Measurements from ENCODE around the gene TOR1AIP2. TPM values are rescaled to one million over a fixed set of nuclear protein-coding genes. Genes with fewer than 3 reads are reported as not detected.

TOR1AIP2 gene
- total and polyA plus RNA-seq, 10 donors = 4.6 to 77.4 (median 58.1) TPM

- peaks cover 0 to 6% (median 5%) of the 10 kb centered on the region in 6 donors for H3K4me1 ChIP-seq
- peaks cover 0 to 13% (median 0%) of the 10 kb centered on the region in 7 donors for H3K27me3 ChIP-seq (replicated peaks in 1 of 7)
- intact Hi-C loops (cut with DNase I; ENCODE audit: low total_unique reads) = no loop called here
- H3K9me3 ChIP-seq = no peaks in the 10 kb centered on the region
- no peak overlapping the region for H3K4me3 ChIP-seq
- H3K27ac ChIP-seq = no peak overlapping the region
- peak; percentile 14 for DNase-seq
- WGBS, 5 donors = 73 to 97% (median 91%) methylated on average over 1 of the region's 1 CpG
- no peaks in the 10 kb centered on the region for H3K36me3 ChIP-seq
- TF ChIP-seq POLR2A (IDR thresholded peaks at IDR 0.05) (no peak), POLR2AphosphoS5 (IDR thresholded peaks at IDR 0.05) (no peak), CTCF (IDR thresholded peaks at IDR 0.05 in 8 of 11, conservative IDR thresholded peaks at IDR 0.05 in 3 of 11) (no peak)
These were observed 69.1 kb downstream of the TOR1AIP2 start for GRCh38 chr1:179808503-179808902.

GRCh38 chr1:179807691-179808485 is 69.7 kb downstream of the TOR1AIP2 start:
- H3K27ac ChIP-seq = no peak overlapping the region
- H3K4me3 ChIP-seq = no peak overlapping the region
- 88 to 94% (median 89%) methylated on average over 8 to 11 of the region's 11 CpGs for WGBS, 5 donors
- peak; percentile 62 for DNase-seq
- peaks cover 0 to 13% (median 0%) of the 10 kb centered on the region in 7 donors for H3K27me3 ChIP-seq (replicated peaks in 1 of 7)
- no peak for TF ChIP-seq POLR2A (IDR thresholded peaks at IDR 0.05)
- TF ChIP-seq CTCF (IDR thresholded peaks at IDR 0.05 in 8 of 11, conservative IDR thresholded peaks at IDR 0.05 in 3 of 11) = no peak
- no peak for TF ChIP-seq POLR2AphosphoS5 (IDR thresholded peaks at IDR 0.05)
- intact Hi-C loops (cut with DNase I; ENCODE audit: low total_unique reads) = no loop called here
- H3K4me1 ChIP-seq = peaks cover 0 to 6% (median 5%) of the 10 kb centered on the region in 6 donors
- no peaks in the 10 kb centered on the region for H3K36me3 ChIP-seq
- no peaks in the 10 kb centered on the region for H3K9me3 ChIP-seq

- DNase-seq = peak; percentile 64
- no peaks in the 10 kb centered on the region for H3K9me3 ChIP-seq
- no peak overlapping the region for H3K4me3 ChIP-seq
- peaks cover 0 to 12% (median 0%) of the 10 kb centered on the region in 7 donors for H3K27me3 ChIP-seq (replicated peaks in 1 of 7)
- no peak overlapping the region for H3K27ac ChIP-seq
- H3K4me1 ChIP-seq = peaks cover 0 to 6% (median 5%) of the 10 kb centered on the region in 6 donors
- no peak for TF ChIP-seq CTCF (IDR thresholded peaks at IDR 0.05 in 8 of 11, conservative IDR thresholded peaks at IDR 0.05 in 3 of 11)
- no peak for TF ChIP-seq POLR2A (IDR thresholded peaks at IDR 0.05)
- no peaks in the 10 kb centered on the region for H3K36me3 ChIP-seq
- WGBS, 5 donors = 73 to 89% (median 82%) methylated on average over 6 to 9 of the region's 9 CpGs
- intact Hi-C loops (cut with DNase I; ENCODE audit: low total_unique reads) = no loop called here
These were observed 70.3 kb downstream of the TOR1AIP2 start for GRCh38 chr1:179807291-179807690.

GRCh38 chr1:179806333-179806732 is 71.3 kb downstream of the TOR1AIP2 start:
- intact Hi-C loops (cut with DNase I; ENCODE audit: low total_unique reads) = no loop called here
- DNase-seq = peak; percentile 60
- 62 to 78% (median 73%) methylated on average over 4 of the region's 4 CpGs for WGBS, 5 donors
- TF ChIP-seq POLR2AphosphoS5 (IDR thresholded peaks at IDR 0.05) (no peak), CTCF (IDR thresholded peaks at IDR 0.05 in 8 of 11, conservative IDR thresholded peaks at IDR 0.05 in 3 of 11) (no peak), POLR2A (IDR thresholded peaks at IDR 0.05) (no peak)
- Histone ChIP-seq H3K4me3 (no peak overlapping the region), H3K27ac (no peak overlapping the region), H3K9me3 (no peaks in the 10 kb centered on the region), H3K36me3 (no peaks in the 10 kb centered on the region), H3K27me3 (replicated peaks in 1 of 7) (peaks cover 0 to 6% (median 0%) of the 10 kb centered on the region in 7 donors), H3K4me1 (peaks cover 0 to 6% (median 5%) of the 10 kb centered on the region in 6 donors)

Measured in spleen (tissue), 11 donors.